Uterus (tissue), 2 donors: ENCODE data around the gene LIMK1.

Experiments used
- POLR2A ChIP-seq, 2 donors: fragments of 450-650 bp; IDR thresholded peaks; one replicate each; pipeline ENCODE4 v1.6.1; 2016; ENCODE audit warnings: antibody characterized with exemption in 2 of 2, mild to moderate bottlenecking in 1 of 2, moderate library complexity in 1 of 2
- TF ChIP-seq, protein P1 (sequence below), 4 experiments: fragments of 200-600 bp in 2 of 4; fragments of 450-650 bp in 2 of 4; sonication (generic) in 2 of 4; IDR thresholded peaks; one replicate each; pipeline ENCODE4 v1.5.1; 2016 to 2019; ENCODE audit warnings: antibody characterized with exemption in 4 of 4, mild to moderate bottlenecking in 2 of 4, moderate library complexity in 1 of 4

DNA sequence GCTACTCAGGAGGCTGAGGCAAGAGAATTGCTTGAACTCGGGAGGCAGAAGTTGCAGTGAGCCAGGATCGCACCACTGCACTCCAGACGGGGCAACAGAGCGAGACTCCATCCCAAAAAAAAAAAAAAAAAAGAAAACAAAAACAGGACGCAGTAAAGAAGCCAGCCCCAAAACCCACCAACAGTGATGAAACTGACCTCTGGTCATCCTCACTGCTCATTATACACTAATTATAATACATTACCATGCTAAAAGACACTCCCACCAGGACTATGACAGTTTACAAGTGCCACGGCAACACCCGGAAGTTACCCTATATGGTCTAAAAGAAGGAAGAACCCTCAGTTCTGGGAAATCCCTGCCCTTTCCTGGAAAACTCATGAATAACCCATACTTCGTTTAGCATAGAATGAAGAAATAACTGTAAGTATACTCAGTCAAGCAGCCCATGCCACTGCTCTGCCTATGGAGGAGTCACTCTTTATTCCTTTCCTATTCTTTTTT lies 50.6 kb downstream of the LIMK1 start:
- no peak for TF ChIP-seq POLR2A (IDR thresholded peaks at IDR 0.05)
- TF ChIP-seq, protein P1, sequence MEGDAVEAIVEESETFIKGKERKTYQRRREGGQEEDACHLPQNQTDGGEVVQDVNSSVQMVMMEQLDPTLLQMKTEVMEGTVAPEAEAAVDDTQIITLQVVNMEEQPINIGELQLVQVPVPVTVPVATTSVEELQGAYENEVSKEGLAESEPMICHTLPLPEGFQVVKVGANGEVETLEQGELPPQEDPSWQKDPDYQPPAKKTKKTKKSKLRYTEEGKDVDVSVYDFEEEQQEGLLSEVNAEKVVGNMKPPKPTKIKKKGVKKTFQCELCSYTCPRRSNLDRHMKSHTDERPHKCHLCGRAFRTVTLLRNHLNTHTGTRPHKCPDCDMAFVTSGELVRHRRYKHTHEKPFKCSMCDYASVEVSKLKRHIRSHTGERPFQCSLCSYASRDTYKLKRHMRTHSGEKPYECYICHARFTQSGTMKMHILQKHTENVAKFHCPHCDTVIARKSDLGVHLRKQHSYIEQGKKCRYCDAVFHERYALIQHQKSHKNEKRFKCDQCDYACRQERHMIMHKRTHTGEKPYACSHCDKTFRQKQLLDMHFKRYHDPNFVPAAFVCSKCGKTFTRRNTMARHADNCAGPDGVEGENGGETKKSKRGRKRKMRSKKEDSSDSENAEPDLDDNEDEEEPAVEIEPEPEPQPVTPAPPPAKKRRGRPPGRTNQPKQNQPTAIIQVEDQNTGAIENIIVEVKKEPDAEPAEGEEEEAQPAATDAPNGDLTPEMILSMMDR (IDR thresholded peaks at IDR 0.05): no peak
